Naive thymus-derived CD8-positive, alpha-beta T cell (primary cell): ENCODE data around the gene PCNP. TPM values are rescaled to one million over a fixed set of nuclear protein-coding genes. Genes with fewer than 3 reads are reported as not detected.
A peak's percentile ranks its signal among the peaks of the same experiment; 100 is the strongest.
"Not testable (repeated sequence)": the region's sequence is repeated elsewhere in the genome, so short reads cannot be mapped to it uniquely, and the experiment has no call there.

Experiments
- ATAC-seq, 2 donors: fragments of 150-1000 bp; cut with Tn5 transposase in 1 of 2; sonication (Bioruptor Pico), chemical (Tn5 transposase) in 1 of 2; 1 replicate in 1 of 2; 2 replicates in 1 of 2; pipeline ENCODE4 v1.10.0; 2021; ENCODE audit warnings: mild to moderate bottlenecking in 2 of 2, moderate library complexity in 2 of 2
- POLR2A ChIA-PET: fragments of 350-600 bp; sonication (Branson Sonifier 250); formaldehyde crosslinking; loops from one replicate; lab custom pipeline; 2021; ENCODE audit warnings: antibody characterized with exemption; lab: Charles Lee
- DNase-seq, 10 donors: peaks; one replicate each; pipeline versions ENCODE4 v3.0.0 to v3.0.0-alpha.2; 2020 to 2022
- H3K27ac Mint-ChIP-seq, 10 donors: one replicate each; pipeline ENCODE4 v1.8.0; 2020 to 2022; ENCODE audit warnings: mild to moderate bottlenecking in 10 of 10, mixed read lengths in 10 of 10, moderate library complexity in 4 of 10, inconsistent platforms in 1 of 10
- H3K27me3 Mint-ChIP-seq, 5 donors: one replicate each; pipeline ENCODE4 v1.8.0; 2021 to 2022; ENCODE audit warnings: mixed read lengths in 5 of 5
- H3K36me3 Mint-ChIP-seq, 3 donors: one replicate each; pipeline ENCODE4 v1.8.0; 2020 to 2022; ENCODE audit warnings: mixed read lengths in 3 of 3, mild to moderate bottlenecking in 2 of 3, inconsistent platforms in 1 of 3
- H3K4me1 Mint-ChIP-seq, 4 donors: one replicate each; pipeline ENCODE4 v1.8.0; 2021 to 2022; ENCODE audit warnings: mixed read lengths in 4 of 4
- H3K4me3 Mint-ChIP-seq, 10 donors: one replicate each; pipeline ENCODE4 v1.8.0; 2020 to 2022; ENCODE audit warnings: mild to moderate bottlenecking in 10 of 10, mixed read lengths in 10 of 10, moderate library complexity in 6 of 10, inconsistent platforms in 1 of 10
- H3K9me3 Mint-ChIP-seq, 9 donors: one replicate each; pipeline ENCODE4 v1.8.0; 2020 to 2022; ENCODE audit warnings: mixed read lengths in 9 of 9, mild to moderate bottlenecking in 3 of 9, inconsistent platforms in 1 of 9, moderate library complexity in 1 of 9
- polyA plus RNA-seq, 3 donors: library from polyadenylated mRNA; unstranded; fragments of 300-500 nt; fragmentation: Illumina TruSeq; gene quantifications; one replicate each; pipeline ENCODE4 v1.2.3, GENCODE V29; 2021
- total RNA-seq, 8 experiments: library from RNA in 2 of 8; stranded (reverse) in 2 of 8; gene quantifications; one replicate each; pipeline ENCODE4 v1.2.3 and lab custom pipeline; 2021 to 2026

Gene PCNP
- total and polyA plus RNA-seq, 5 experiments from 2014 or later, result 112 to 189 (median 130) TPM

- H3K36me3 Mint-ChIP-seq, ATAC-seq, H3K27ac Mint-ChIP-seq, H3K4me3 Mint-ChIP-seq, DNase-seq, POLR2A ChIA-PET, H3K27me3 Mint-ChIP-seq: not testable (repeated sequence)
- Mint-ChIP-seq H3K9me3 (peaks cover 0 to 12% (median 4%) of the 10 kb centered on the region in 9 donors), H3K4me1 (peaks cover 6 to 19% (median 9%) of the 10 kb centered on the region in 4 donors)
These were observed 37.0 kb upstream of the PCNP start for GRCh38 chr3:101536955-101537354.

GRCh38 chr3:101542957-101543356, 31.0 kb upstream of the PCNP start:
- POLR2A ChIA-PET, result interaction anchor here (0.7 to 2.3 kb wide), 10 partner anchors 9 to 332 kb away, joined by 3 to 16 read pairs (median 5); partner anchors contain the start of genes PCNP and SENP7
- no peaks in the 10 kb centered on the region for H3K36me3 Mint-ChIP-seq
- peaks cover 0 to 12% (median 4%) of the 10 kb centered on the region in 9 donors for H3K9me3 Mint-ChIP-seq
- ATAC-seq (peak; percentile 60 to 68), DNase-seq (peak in 2 of 10 donors; percentile 37 to 50)
- H3K27ac Mint-ChIP-seq, result peak overlapping the region; percentile 34 to 96 (median 88)
- H3K4me1 Mint-ChIP-seq, result peaks cover 10 to 32% (median 28%) of the 10 kb centered on the region in 4 donors
- no peaks in the 10 kb centered on the region for H3K27me3 Mint-ChIP-seq
- H3K4me3 Mint-ChIP-seq, result peak overlapping the region in 9 of 10 donors; percentile 13 to 72 (median 63)

GRCh38 chr3:101544161-101544850, 29.7 kb upstream of the PCNP start:
- no peaks in the 10 kb centered on the region for H3K27me3 Mint-ChIP-seq
- peak overlapping the region in 6 of 10 donors; percentile 20 to 37 (median 28) for H3K4me3 Mint-ChIP-seq
- POLR2A ChIA-PET, result interaction anchor here (1.4 to 2.3 kb wide), 4 partner anchors 23 to 31 kb away, joined by 8 to 16 read pairs (median 10); partner anchors contain the start of genes PCNP and SENP7
- H3K36me3 Mint-ChIP-seq, result no peaks in the 10 kb centered on the region
- H3K27ac Mint-ChIP-seq, result peak overlapping the region in 9 of 10 donors; percentile 63 to 90 (median 81)
- DNase-seq, result no peak
- H3K9me3 Mint-ChIP-seq, result peaks cover 0 to 7% (median 0%) of the 10 kb centered on the region in 9 donors
- peaks cover 14 to 33% (median 29%) of the 10 kb centered on the region in 4 donors for H3K4me1 Mint-ChIP-seq
- peak in 1 of 2 donors; percentile 44 for ATAC-seq

GRCh38 chr3:101548527-101549105, 25.4 kb upstream of the PCNP start:
- Mint-ChIP-seq H3K4me1 (peaks cover 8 to 14% (median 9%) of the 10 kb centered on the region in 4 donors), H3K9me3 (no peaks in the 10 kb centered on the region), H3K27ac (peak overlapping the region in 3 of 10 donors; percentile 44 to 64 (median 57)), H3K4me3 (no peak overlapping the region), H3K36me3 (no peaks in the 10 kb centered on the region), H3K27me3 (peaks cover 0 to 2% (median 0%) of the 10 kb centered on the region in 5 donors)
- DNase-seq (no peak), ATAC-seq (no peak)
- POLR2A ChIA-PET, result no interaction called here

GRCh38 chr3:101549473-101549872, 24.5 kb upstream of the PCNP start:
- Mint-ChIP-seq H3K27me3 (peaks cover 0 to 3% (median 0%) of the 10 kb centered on the region in 5 donors), H3K4me3 (no peak overlapping the region), H3K27ac (no peak overlapping the region), H3K9me3 (no peaks in the 10 kb centered on the region), H3K36me3 (no peaks in the 10 kb centered on the region), H3K4me1 (peaks cover under 1 to 6% (median 3%) of the 10 kb centered on the region in 4 donors)
- DNase-seq (no peak), ATAC-seq (no peak)
- POLR2A ChIA-PET, result no interaction called here

GRCh38 chr3:101551359-101552081, 22.5 kb upstream of the PCNP start:
- H3K27ac Mint-ChIP-seq, H3K36me3 Mint-ChIP-seq, DNase-seq, POLR2A ChIA-PET, H3K4me3 Mint-ChIP-seq, H3K4me1 Mint-ChIP-seq, H3K9me3 Mint-ChIP-seq, ATAC-seq: not testable (repeated sequence)
- H3K27me3 Mint-ChIP-seq, result peaks cover 0 to 15% (median under 1%) of the 10 kb centered on the region in 5 donors

GRCh38 chr3:101553381-101553780, 20.6 kb upstream of the PCNP start:
- peaks cover 0 to 18% (median 5%) of the 10 kb centered on the region in 5 donors for H3K27me3 Mint-ChIP-seq
- H3K36me3 Mint-ChIP-seq, ATAC-seq, H3K9me3 Mint-ChIP-seq, H3K27ac Mint-ChIP-seq, H3K4me3 Mint-ChIP-seq, DNase-seq, POLR2A ChIA-PET, H3K4me1 Mint-ChIP-seq: not testable (repeated sequence)

GRCh38 chr3:101556064-101556463, 17.9 kb upstream of the PCNP start:
- ATAC-seq (no peak), DNase-seq (no peak)
- no peaks in the 10 kb centered on the region for H3K36me3 Mint-ChIP-seq
- H3K4me1 Mint-ChIP-seq, result peaks cover 3 to 5% (median 4%) of the 10 kb centered on the region in 4 donors
- peaks cover 0 to 18% (median 5%) of the 10 kb centered on the region in 5 donors for H3K27me3 Mint-ChIP-seq
- no peak overlapping the region for H3K4me3 Mint-ChIP-seq
- no peak overlapping the region for H3K27ac Mint-ChIP-seq
- no peaks in the 10 kb centered on the region for H3K9me3 Mint-ChIP-seq
- POLR2A ChIA-PET, result interaction anchor here (1.2 kb wide), 1 partner anchor 18 kb away, joined by 3 read pairs; the partner anchor contains the start of gene PCNP

- Mint-ChIP-seq H3K27ac (peak within 1 kb of the TSS; percentile 95 to 99 (median 98)), H3K4me3 (peak within 1 kb of the TSS; percentile 92 to 100 (median 98)), H3K9me3 (peaks cover 0 to 2% (median 0%) of the 10 kb centered on the region in 9 donors), H3K27me3 (peaks cover 0 to 5% (median under 1%) of the 10 kb centered on the region in 5 donors), H3K36me3 (peaks cover 0 to 39% (median 13%) of the 10 kb centered on the region in 3 donors), H3K4me1 (peaks cover 21 to 39% (median 30%) of the 10 kb centered on the region in 4 donors)
- ATAC-seq (peak; percentile 95 to 96), DNase-seq (peak; percentile 81 to 95 (median 92))
- POLR2A ChIA-PET, result interaction anchor here (0.6 to 2.8 kb wide), 10 partner anchors 10 to 163 kb away, joined by 4 to 41 read pairs (median 6); partner anchors contain the start of genes CEP97, PCNP, SENP7 and ZBTB11
These were observed 12.2 kb upstream of the PCNP start, which contains the start of gene TRMT10C for GRCh38 chr3:101561630-101562328. Gene TRMT10C, plus strand, starts transcription at chr3:101561868. Its CDS starts 2,914 bp downstream, at chr3:101564782.

- Mint-ChIP-seq H3K4me3 (no peak overlapping the region), H3K36me3 (peaks cover 0 to 44% (median 13%) of the 10 kb centered on the region in 3 donors), H3K4me1 (peaks cover 39 to 61% (median 55%) of the 10 kb centered on the region in 4 donors), H3K9me3 (no peaks in the 10 kb centered on the region), H3K27ac (peak overlapping the region in 9 of 10 donors; percentile 7 to 80 (median 38)), H3K27me3 (no peaks in the 10 kb centered on the region)
- DNase-seq (no peak), ATAC-seq (no peak)
- POLR2A ChIA-PET, result no interaction called here
These were observed 6.3 kb upstream of the PCNP start for GRCh38 chr3:101567528-101568317.
